Vagina (tissue), 2 donors: ENCODE data around the gene NUP107.

Experiments used
- CTCF ChIP-seq, 3 experiments: fragments of 450-650 bp in 2 of 3; fragments of 200-600 bp in 1 of 3; sonication (generic) in 1 of 3; IDR thresholded peaks; one replicate each; pipeline ENCODE4 v1.5.1; 2017 to 2019; ENCODE audit warnings: antibody characterized with exemption in 3 of 3, mild to moderate bottlenecking in 2 of 3, moderate library complexity in 2 of 3
- POLR2A ChIP-seq, 2 donors: fragments of 450-650 bp; IDR thresholded peaks; one replicate each; pipeline ENCODE4 v1.6.1; 2017; ENCODE audit warnings: antibody characterized with exemption in 2 of 2, mild to moderate bottlenecking in 2 of 2, moderate library complexity in 2 of 2
- POLR2AphosphoS5 ChIP-seq, 2 donors: sonication (generic); formaldehyde crosslinking; IDR thresholded peaks; one replicate each; pipeline ENCODE4 v1.9.0; 2017; ENCODE audit warnings: antibody characterized with exemption in 2 of 2, mild to moderate bottlenecking in 2 of 2, low read depth in 1 of 2; ENCODE audit not compliant: insufficient read depth in 1 of 2

GRCh38 chr12:68776976-68777610 is 90.3 kb downstream of the NUP107 start:
- TF ChIP-seq CTCF (IDR thresholded peaks at IDR 0.05) (no peak), POLR2AphosphoS5 (IDR thresholded peaks at IDR 0.05; ENCODE audit: insufficient read depth in 1 of 2, low read depth in 1 of 2) (no peak), POLR2A (IDR thresholded peaks at IDR 0.05) (no peak)
